Adrenal gland (tissue), 5 donors: ENCODE data around the gene PLEKHD1.

Source experiments
- CTCF ChIP-seq, 6 experiments: fragments of 450-650 bp in 4 of 6; fragments of 200-600 bp in 2 of 6; sonication (generic) in 1 of 6; IDR thresholded peaks; 1 replicate in 5 of 6; 2 replicates in 1 of 6; pipeline versions ENCODE4 v1.5.1 to v1.8.0; 2016 to 2021; ENCODE audit warnings: antibody characterized with exemption in 6 of 6, mild to moderate bottlenecking in 2 of 6, moderate library complexity in 1 of 6
- POLR2A ChIP-seq, 2 donors: fragments of 450-650 bp; IDR thresholded peaks; one replicate each; pipeline ENCODE4 v1.6.1; 2017; ENCODE audit warnings: antibody characterized with exemption in 2 of 2, mild to moderate bottlenecking in 2 of 2, moderate library complexity in 1 of 2
- donor health status: DM: no; HTN: no; CAD: no.

- TF ChIP-seq CTCF (IDR thresholded peaks at IDR 0.05), result no peak
- no peak for TF ChIP-seq POLR2A (IDR thresholded peaks at IDR 0.05)
Measured at GRCh38 chr14:69487226-69487625, 2.7 kb downstream of the PLEKHD1 start.
